HepG2 (cell line): ENCODE measurements around the gene IGFLR1. TPM values are rescaled to one million over a fixed set of nuclear protein-coding genes. Genes with fewer than 3 reads are reported as not detected.

Experiments
- ARNT ChIP-seq: fragments of 450-650 bp; IDR thresholded peaks from 2 replicates; pipeline ENCODE4 v1.6.1; 2017
- ATF5 ChIP-seq: sonication (generic); formaldehyde crosslinking; IDR thresholded peaks from 2 replicates; pipeline ENCODE4 v1.4.0; 2020; ENCODE audit warnings: mild to moderate bottlenecking, low read depth, missing genetic modification reagents
- BATF2 ChIP-seq: sonication (generic); formaldehyde crosslinking; IDR thresholded peaks from 2 replicates; pipeline ENCODE4 v1.8.0; 2022; ENCODE audit warnings: mild to moderate bottlenecking, missing genetic modification reagents, moderate library complexity
- DMAP1 ChIP-seq: IDR thresholded peaks from 2 replicates; pipeline ENCODE4 v1.6.1; 2016
- DNMT1 ChIP-seq: sonication (generic); formaldehyde crosslinking; IDR thresholded peaks from 2 replicates; pipeline ENCODE4 v1.5.1; 2020; ENCODE audit warnings: mild to moderate bottlenecking, missing genetic modification reagents
- FOXP4 ChIP-seq: sonication (generic); formaldehyde crosslinking; IDR thresholded peaks from 2 replicates; pipeline ENCODE4 v1.4.0; 2020; ENCODE audit warnings: missing genetic modification reagents
- GFI1 ChIP-seq: sonication (generic); formaldehyde crosslinking; IDR thresholded peaks from 2 replicates; pipeline ENCODE4 v1.5.0; 2020; ENCODE audit warnings: missing genetic modification reagents, mild to moderate bottlenecking, borderline replicate concordance
- GLMP ChIP-seq: sonication (generic); formaldehyde crosslinking; IDR thresholded peaks from 2 replicates; pipeline ENCODE4 v1.9.0; 2021; ENCODE audit warnings: missing genetic modification reagents, mild to moderate bottlenecking, borderline replicate concordance
- HNRNPK ChIP-seq: fragments of 200-400 bp; formaldehyde crosslinking; IDR thresholded peaks from 2 replicates; pipeline ENCODE4 v1.6.1; 2018; ENCODE audit warnings: low read length, low read depth, moderate library complexity, mild to moderate bottlenecking; ENCODE audit not compliant: poor library complexity, severe bottlenecking
- HNRNPLL ChIP-seq: fragments of 200-400 bp; formaldehyde crosslinking; IDR thresholded peaks from 2 replicates; pipeline ENCODE4 v1.6.1; 2017; ENCODE audit warnings: mild to moderate bottlenecking, low read depth, low read length; ENCODE audit not compliant: poor library complexity, severe bottlenecking
- LRRFIP1 ChIP-seq: sonication (generic); formaldehyde crosslinking; conservative IDR thresholded peaks from 2 replicates; pipeline ENCODE4 v1.4.0; 2020; ENCODE audit warnings: missing genetic modification reagents
- MED8 ChIP-seq: sonication (generic); formaldehyde crosslinking; IDR thresholded peaks from 2 replicates; pipeline ENCODE4 v1.8.1; 2023; ENCODE audit warnings: mild to moderate bottlenecking, missing genetic modification reagents; ENCODE audit not compliant: insufficient replicate concordance
- RAD21 ChIP-seq: fragments of 450-650 bp; formaldehyde crosslinking; IDR thresholded peaks from 2 replicates; pipeline ENCODE4 v1.5.0; 2020; ENCODE audit warnings: mild to moderate bottlenecking
- RFXANK ChIP-seq: IDR thresholded peaks from 2 replicates; pipeline ENCODE4 v1.6.1; 2016
- SIN3B ChIP-seq: fragments of 150-350 bp; IDR thresholded peaks from 2 replicates; pipeline ENCODE4 v1.6.1; 2014; ENCODE audit warnings: low read length
- SP2 ChIP-seq: sonication (generic); formaldehyde crosslinking; IDR thresholded peaks from 2 replicates; pipeline ENCODE4 v1.5.1; 2020; ENCODE audit warnings: mild to moderate bottlenecking, missing genetic modification reagents
- SRSF4 ChIP-seq: fragments of 200-400 bp; formaldehyde crosslinking; IDR thresholded peaks from one replicate; pipeline ENCODE4 v1.6.1; 2018; ENCODE audit warnings: mild to moderate bottlenecking, low read depth, low read length, moderate library complexity; ENCODE audit not compliant: poor library complexity, severe bottlenecking
- YEATS2 ChIP-seq: sonication (generic); formaldehyde crosslinking; IDR thresholded peaks from 2 replicates; pipeline ENCODE4 v1.4.0; 2020; ENCODE audit warnings: missing genetic modification reagents, borderline replicate concordance
- ZMAT3 ChIP-seq: sonication (generic); formaldehyde crosslinking; conservative IDR thresholded peaks from 2 replicates; pipeline ENCODE4 v1.7.0; 2021; ENCODE audit warnings: missing genetic modification reagents
- ZNF17 ChIP-seq: sonication (generic); formaldehyde crosslinking; IDR thresholded peaks from 2 replicates; pipeline ENCODE4 v1.5.0; 2020; ENCODE audit warnings: mild to moderate bottlenecking, missing genetic modification reagents
- ZNF331 ChIP-seq: sonication (generic); formaldehyde crosslinking; IDR thresholded peaks from 2 replicates; pipeline ENCODE4 v1.4.0; 2020; ENCODE audit warnings: missing genetic modification reagents
- ZNF549 ChIP-seq: sonication (generic); formaldehyde crosslinking; IDR thresholded peaks from 2 replicates; pipeline ENCODE4 v1.5.0; 2020; ENCODE audit warnings: missing genetic modification reagents
- ZNF788 ChIP-seq: sonication (generic); formaldehyde crosslinking; IDR thresholded peaks from 2 replicates; pipeline ENCODE4 v1.5.0; 2020; ENCODE audit warnings: mild to moderate bottlenecking, missing genetic modification reagents, borderline replicate concordance
- ZNF850 ChIP-seq: sonication (generic); formaldehyde crosslinking; conservative IDR thresholded peaks from 2 replicates; pipeline ENCODE4 v1.9.0; 2021; ENCODE audit warnings: mild to moderate bottlenecking, missing genetic modification reagents
- polyA plus RNA-seq, 8 experiments: library from polyadenylated mRNA; depleted of rRNA in 3 of 8; stranded (reverse) in 7 of 8; unstranded in 1 of 8; fragments of >200 nt; fragmentation: Illumina TruSeq in 4 of 8; extraction: Trizol in 4 of 8; gene quantifications; 2 replicates each; pipeline versions ENCODE4 v1.2.1 to v1.2.3, GENCODE V29; 2011 to 2016; ENCODE audit warnings: low read depth in 4 of 8, missing spikeins in 1 of 8, mixed read lengths in 1 of 8; ENCODE audit not compliant: insufficient read depth in 1 of 8
- total RNA-seq, 5 experiments: library from RNA; depleted of rRNA; stranded (reverse); fragments of >200 nt; fragmentation: Illumina TruSeq; extraction: Trizol; gene quantifications; 2 replicates each; pipeline ENCODE4 v1.2.3, GENCODE V29; 2016; ENCODE audit warnings: low read depth in 1 of 5

Gene IGFLR1
- total and polyA plus RNA-seq, 2 of the 13 experiments (the other 11 are each of a cell fraction or from before 2014, with no cell fraction given), result 5.4 to 8.9 TPM

GRCh38 chr19:35748106-35749020 lies 6.1 kb upstream of the IGFLR1 start, which contains the start of gene LIN37 (continued):
- TF ChIP-seq GLMP (CRISPR knock-in tag) (no peak), SRSF4 (no peak), ZNF17 (CRISPR knock-in tag) (no peak), SIN3B (peak; percentile 24; the same call in 1 of the 2 replicates), ZNF788 (CRISPR knock-in tag) (peak; percentile 61; the same call in 1 of the 2 replicates), GFI1 (CRISPR knock-in tag) (no peak), ZNF549 (CRISPR knock-in tag) (no peak), ZNF850 (CRISPR knock-in tag) (no peak), RAD21 (CRISPR knock-in tag) (no peak), MED8 (CRISPR knock-in tag) (no peak), RFXANK (CRISPR knock-in tag) (no peak), SP2 (peak; percentile 99), ARNT (no peak), DNMT1 (CRISPR knock-in tag) (no peak), HNRNPK (no peak), LRRFIP1 (CRISPR knock-in tag) (no peak), DMAP1 (CRISPR knock-in tag) (0 out of 2 replicates have a peak, but pooled peaks have one; percentile 50), ATF5 (CRISPR knock-in tag) (no peak), HNRNPLL (no peak), FOXP4 (no peak), YEATS2 (CRISPR knock-in tag) (peak; percentile 96), ZMAT3 (no peak), BATF2 (CRISPR knock-in tag) (no peak), ZNF331 (CRISPR knock-in tag) (no peak)
